HCT116 (cell line): ENCODE measurements around the gene KRT12. TPM values are rescaled to one million over a fixed set of nuclear protein-coding genes. Genes with fewer than 3 reads are reported as not detected.
A peak's percentile ranks its signal among the peaks of the same experiment; 100 is the strongest.

Source experiments
- ATAC-seq: fragments of 200-7000 bp; cut with Tn5 transposase; 2 replicates; pipeline ENCODE4 v1.9.1; 2020; ENCODE audit warnings: mild to moderate bottlenecking, moderate library complexity
- BruUV-seq: library from RNA; stranded (reverse); fragments of 400-500 nt; replicated peaks from 2 replicates; lab custom pipeline; 2021; lab: Mats Ljungman, UMichigan
- CTCF ChIA-PET: fragments of 300-600 bp; sonication (Branson Sonifier 250); formaldehyde crosslinking; loops from one replicate; lab custom pipeline; 2021; ENCODE audit warnings: antibody characterized with exemption; lab: Charles Lee
- POLR2A ChIA-PET: fragments of 300-600, 350-600 bp; sonication (Branson Sonifier 250); formaldehyde crosslinking; loops from one replicate; lab custom pipeline; 2021; ENCODE audit warnings: antibody characterized with exemption; lab: Charles Lee
- RAD21 ChIA-PET, 2 experiments: fragments of 300-600 bp; sonication (Branson Sonifier 250); formaldehyde crosslinking; loops; one replicate each; lab custom pipeline; 2023; ENCODE audit warnings: low total read pairs in 2 of 2; ENCODE audit not compliant: uncharacterized antibody in 2 of 2, unreplicated experiment in 2 of 2, low non-redundant PET in 1 of 2; lab: Charles Lee
- DNase-seq: peaks from one replicate; pipeline ENCODE4 v3.0.0-alpha.2; 2010; ENCODE audit warnings: low read depth, low spot score
- H2AFZ ChIP-seq: fragments of 200-600 bp; shearing (Covaris generic), sonication (generic); 2 replicates; pipeline ENCODE4 v1.6.1; 2017; ENCODE audit warnings: low read depth, mixed run types, mixed read lengths, antibody characterized with exemption, low read length; ENCODE audit not compliant: poor library complexity, severe bottlenecking
- H3K27ac ChIP-seq: 2 replicates; pipeline ENCODE4 v1.5.1; 2012; ENCODE audit warnings: low read depth, low read length
- H3K27me3 ChIP-seq: fragments of 200-600 bp; sonication (generic); 2 replicates; pipeline ENCODE4 v1.6.1; 2016; ENCODE audit warnings: mixed run types, low read length, mixed read lengths; ENCODE audit not compliant: insufficient read depth
- H3K36me3 ChIP-seq, 2 experiments: fragments of 200-500 bp in 1 of 2; fragments of 200-600 bp in 1 of 2; sonication (Bioruptor generic) in 1 of 2; sonication (generic) in 1 of 2; 2 replicates each; pipeline versions ENCODE4 v1.5.1 to v1.6.1; 2014 to 2016; ENCODE audit warnings: low read length in 2 of 2, inconsistent platforms in 1 of 2, mixed read lengths in 1 of 2, mixed run types in 1 of 2; ENCODE audit not compliant: insufficient read depth in 2 of 2, control insufficient read depth in 1 of 2
- H3K4me1 ChIP-seq, 2 experiments: fragments of 200-600 bp in 1 of 2; sonication (generic) in 1 of 2; 2 replicates each; pipeline versions ENCODE4 v1.5.1 to v1.6.1; 2012 to 2017; ENCODE audit warnings: low read length in 2 of 2, inconsistent platforms in 1 of 2, mild to moderate bottlenecking in 1 of 2, mixed read lengths in 1 of 2, mixed run types in 1 of 2, moderate library complexity in 1 of 2; ENCODE audit not compliant: insufficient read depth in 2 of 2, control insufficient read depth in 1 of 2
- H3K4me2 ChIP-seq: fragments of 200-600 bp; sonication (generic); 2 replicates; pipeline ENCODE4 v1.6.1; 2017; ENCODE audit warnings: mixed run types, low read length, mixed read lengths
- H3K4me3 ChIP-seq, 2 experiments: fragments of 200-600 bp in 1 of 2; sonication (generic) in 1 of 2; replicated peaks in 1 of 2; 2 replicates each; pipeline ENCODE4 v1.5.1; 2011 to 2016; ENCODE audit warnings: low read length in 2 of 2, control low read depth in 1 of 2, low read depth in 1 of 2, mild to moderate bottlenecking in 1 of 2, mixed read lengths in 1 of 2, mixed run types in 1 of 2
- H3K79me2 ChIP-seq: fragments of 200-600 bp; sonication (generic); 2 replicates; pipeline ENCODE4 v1.6.1; 2017; ENCODE audit warnings: mild to moderate bottlenecking, mixed run types, low read length, moderate library complexity, mixed read lengths; ENCODE audit not compliant: insufficient read depth
- H3K9ac ChIP-seq: fragments of 200-600 bp; sonication (generic); 2 replicates; pipeline ENCODE4 v1.6.1; 2016; ENCODE audit warnings: low read length, mixed read lengths
- H3K9me2 ChIP-seq: fragments of 200-600 bp; sonication (generic), shearing (Covaris generic); 2 replicates; pipeline ENCODE4 v1.6.1; 2017; ENCODE audit warnings: mixed run types, mild to moderate bottlenecking, moderate library complexity; ENCODE audit not compliant: insufficient read depth
- H3K9me3 ChIP-seq, 2 experiments: fragments of 200-500 bp in 1 of 2; fragments of 200-600 bp in 1 of 2; sonication (Bioruptor generic) in 1 of 2; sonication (generic) in 1 of 2; 2 replicates each; pipeline ENCODE4 v1.6.1; 2014 to 2017; ENCODE audit warnings: low read length in 2 of 2, mixed read lengths in 2 of 2, inconsistent platforms in 1 of 2, low read depth in 1 of 2, mild to moderate bottlenecking in 1 of 2, mixed run types in 1 of 2, moderate library complexity in 1 of 2; ENCODE audit not compliant: control insufficient read depth in 1 of 2, insufficient read depth in 1 of 2
- H4K20me1 ChIP-seq: fragments of 200-600 bp; sonication (generic), shearing (Covaris generic); 2 replicates; pipeline ENCODE4 v1.6.1; 2017; ENCODE audit warnings: mixed run types, mild to moderate bottlenecking, moderate library complexity; ENCODE audit not compliant: insufficient read depth
- CBX3 ChIP-seq: IDR thresholded peaks from 2 replicates; pipeline ENCODE4 v1.6.1; 2012; ENCODE audit warnings: low read depth
- CEBPB ChIP-seq: IDR thresholded peaks from 2 replicates; pipeline ENCODE4 v1.6.1; 2012; ENCODE audit warnings: low read depth
- EGR1 ChIP-seq: IDR thresholded peaks from 2 replicates; pipeline ENCODE4 v1.6.1; 2012; ENCODE audit warnings: low read depth
- ELF1 ChIP-seq: IDR thresholded peaks from 2 replicates; pipeline ENCODE4 v1.6.1; 2012; ENCODE audit warnings: low read depth, borderline replicate concordance
- EZH2 ChIP-seq: fragments of 200-600 bp; sonication (generic); IDR thresholded peaks from 2 replicates; pipeline ENCODE4 v1.6.1; 2017; ENCODE audit warnings: antibody characterized with exemption, mixed run types
- MAX ChIP-seq: IDR thresholded peaks from 2 replicates; pipeline ENCODE4 v1.6.1; 2012
- POLR2A ChIP-seq: IDR thresholded peaks from 2 replicates; pipeline ENCODE4 v1.7.0; 2011; ENCODE audit warnings: borderline replicate concordance; ENCODE audit not compliant: insufficient read depth, insufficient read length; ENCODE audit errors: extremely low read depth
- REST ChIP-seq: IDR thresholded peaks from 2 replicates; pipeline ENCODE4 v1.6.1; 2012; ENCODE audit warnings: low read depth
- SIN3A ChIP-seq: IDR thresholded peaks from 2 replicates; pipeline ENCODE4 v1.6.1; 2012; ENCODE audit warnings: low read depth
- SRF ChIP-seq: IDR thresholded peaks from 2 replicates; pipeline ENCODE4 v1.6.1; 2012; ENCODE audit warnings: low read depth
- YY1 ChIP-seq: IDR thresholded peaks from 2 replicates; pipeline ENCODE4 v1.6.1; 2011; ENCODE audit warnings: low read length, low read depth, moderate library complexity, mild to moderate bottlenecking; ENCODE audit not compliant: insufficient replicate concordance; ENCODE audit errors: extremely low read depth
- ZNF274 ChIP-seq: fragments of 200-500 bp; sonication (Bioruptor generic); IDR thresholded peaks from 2 replicates; pipeline ENCODE4 v1.6.1; 2014; ENCODE audit warnings: mild to moderate bottlenecking, low read depth, low read length, inconsistent platforms
- intact Hi-C: fragments of 100-400 bp; cut with micrococcal nuclease; formaldehyde crosslinking; loops from 2 replicates; pipeline ENCODE4 v1.10.0; 2022
- total RNA-seq: library from RNA; stranded (reverse); gene quantifications from one replicate; pipeline ENCODE4 v1.2.1, GENCODE V29; 2021; ENCODE audit not compliant: unreplicated experiment
- TF ChIP-seq, protein P1 (sequence below), 3 experiments: fragments of 200-600 bp in 1 of 3; sonication (generic) in 1 of 3; IDR thresholded peaks in 2 of 3; conservative IDR thresholded peaks in 1 of 3; 2 replicates each; pipeline ENCODE4 v1.5.1; 2012 to 2017; ENCODE audit warnings: low read depth in 2 of 3, low read length in 2 of 3, antibody characterized with exemption in 1 of 3, borderline replicate concordance in 1 of 3, control low read depth in 1 of 3, mild to moderate bottlenecking in 1 of 3, mixed read lengths in 1 of 3, mixed run types in 1 of 3, moderate library complexity in 1 of 3; ENCODE audit not compliant: insufficient read depth in 1 of 3

Gene KRT12
- total RNA-seq, 1 experiment from 2014 or later, result not detected

DNA sequence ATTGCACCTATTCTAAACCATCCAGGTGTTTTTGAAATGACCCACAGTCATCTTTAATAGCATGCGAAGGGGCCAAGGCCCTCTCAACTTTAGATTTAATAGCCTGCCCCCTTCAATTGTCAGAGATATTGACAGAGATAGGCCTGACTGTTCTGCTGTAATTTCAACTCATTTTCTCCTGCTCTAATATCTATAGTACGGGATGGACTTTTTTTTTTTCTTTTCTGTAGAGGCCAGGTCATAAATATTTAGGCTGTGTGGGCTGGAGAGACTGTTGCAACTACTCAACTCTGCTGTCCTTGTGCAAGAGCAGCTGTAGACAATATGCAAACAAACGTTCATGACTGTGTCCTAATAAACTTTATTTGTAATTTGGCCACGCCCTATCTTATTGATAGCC, 42.7 kb upstream of the KRT12 start:
- H3K4me1 ChIP-seq, result peaks cover 57 to 69% of the 10 kb centered on the region in 2 experiments
- DNase-seq (no peak), ATAC-seq (peak; percentile 58)
- ChIA-PET CTCF (interaction anchor here (0.7 to 3.5 kb wide), 9 partner anchors 12 to 639 kb away, joined by 3 to 20 read pairs (median 6); no protein-coding TSS in a partner anchor), RAD21 (interaction anchor here (0.7 to 2.5 kb wide), 4 partner anchors 54 to 753 kb away, joined by 3 to 7 read pairs (median 4); no protein-coding TSS in a partner anchor), POLR2A (interaction anchor here (1.0 to 1.7 kb wide), 3 partner anchors 412 to 618 kb away, joined by 3 to 7 read pairs (median 3); partner anchors contain the start of gene KRT19)
- TF ChIP-seq EZH2 (no peak), CEBPB (peak; percentile 56)
- H2AFZ ChIP-seq, result no peak overlapping the region
- peak overlapping the region; percentile 47 for H3K4me2 ChIP-seq
- peak overlapping the region; percentile 77 for H3K27ac ChIP-seq
- H3K9me2 ChIP-seq, result no peaks in the 10 kb centered on the region
- H3K27me3 ChIP-seq, result no peaks in the 10 kb centered on the region
- intact Hi-C loops, result loop anchor here (1.0 to 5.0 kb wide), 12 partner anchors 53 to 753 kb away; partner anchors contain the start of gene KRT19
- H3K9me3 ChIP-seq, result no peaks in the 10 kb centered on the region
- H4K20me1 ChIP-seq, result no peaks in the 10 kb centered on the region
- H3K4me3 ChIP-seq, result no peak overlapping the region
- BruUV-seq, result TSS peak; percentile 61
- peak overlapping the region; percentile 55 for H3K9ac ChIP-seq
- no peaks in the 10 kb centered on the region for H3K79me2 ChIP-seq
- no peaks in the 10 kb centered on the region; a peak in 1 of 4 replicates for H3K36me3 ChIP-seq

- Histone ChIP-seq H3K27ac (peak overlapping the region; percentile 77), H3K36me3 (no peaks in the 10 kb centered on the region; a peak in 1 of 4 replicates), H3K9me2 (no peaks in the 10 kb centered on the region), H3K4me2 (peak overlapping the region; percentile 47), H3K9me3 (no peaks in the 10 kb centered on the region), H3K4me3 (no peak overlapping the region), H3K79me2 (no peaks in the 10 kb centered on the region), H4K20me1 (no peaks in the 10 kb centered on the region), H3K4me1 (peaks cover 57 to 69% of the 10 kb centered on the region in 2 experiments), H3K27me3 (no peaks in the 10 kb centered on the region), H2AFZ (no peak overlapping the region), H3K9ac (peak overlapping the region; percentile 55)
- BruUV-seq, result no TSS peak
- CTCF ChIA-PET, result interaction anchor here (0.7 to 3.5 kb wide), 9 partner anchors 13 to 640 kb away, joined by 3 to 20 read pairs (median 6); no protein-coding TSS in a partner anchor
- intact Hi-C loops, result loop anchor here (1.0 to 5.0 kb wide), 12 partner anchors 53 to 753 kb away; partner anchors contain the start of gene KRT19
- ATAC-seq (peak; percentile 88), DNase-seq (peak; percentile 95)
- RAD21 ChIA-PET, result interaction anchor here (0.7 to 2.5 kb wide), 4 partner anchors 54 to 754 kb away, joined by 3 to 7 read pairs (median 4); no protein-coding TSS in a partner anchor
- POLR2A ChIA-PET, result interaction anchor here (1.0 to 1.7 kb wide), 3 partner anchors 413 to 619 kb away, joined by 3 to 7 read pairs (median 3); partner anchors contain the start of gene KRT19
- no peak for TF ChIP-seq POLR2A
- TF ChIP-seq SRF, result no peak; the same call in 1 of the 2 replicates
- no peak for TF ChIP-seq EGR1
- no peak for TF ChIP-seq SIN3A
- TF ChIP-seq, protein P1, sequence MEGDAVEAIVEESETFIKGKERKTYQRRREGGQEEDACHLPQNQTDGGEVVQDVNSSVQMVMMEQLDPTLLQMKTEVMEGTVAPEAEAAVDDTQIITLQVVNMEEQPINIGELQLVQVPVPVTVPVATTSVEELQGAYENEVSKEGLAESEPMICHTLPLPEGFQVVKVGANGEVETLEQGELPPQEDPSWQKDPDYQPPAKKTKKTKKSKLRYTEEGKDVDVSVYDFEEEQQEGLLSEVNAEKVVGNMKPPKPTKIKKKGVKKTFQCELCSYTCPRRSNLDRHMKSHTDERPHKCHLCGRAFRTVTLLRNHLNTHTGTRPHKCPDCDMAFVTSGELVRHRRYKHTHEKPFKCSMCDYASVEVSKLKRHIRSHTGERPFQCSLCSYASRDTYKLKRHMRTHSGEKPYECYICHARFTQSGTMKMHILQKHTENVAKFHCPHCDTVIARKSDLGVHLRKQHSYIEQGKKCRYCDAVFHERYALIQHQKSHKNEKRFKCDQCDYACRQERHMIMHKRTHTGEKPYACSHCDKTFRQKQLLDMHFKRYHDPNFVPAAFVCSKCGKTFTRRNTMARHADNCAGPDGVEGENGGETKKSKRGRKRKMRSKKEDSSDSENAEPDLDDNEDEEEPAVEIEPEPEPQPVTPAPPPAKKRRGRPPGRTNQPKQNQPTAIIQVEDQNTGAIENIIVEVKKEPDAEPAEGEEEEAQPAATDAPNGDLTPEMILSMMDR (IDR thresholded peaks at IDR 0.05 in 2 of 3, conservative IDR thresholded peaks at IDR 0.05 in 1 of 3; ENCODE audit: borderline replicate concordance in 1 of 3, insufficient read depth in 1 of 3, low read depth in 2 of 3, low read length in 2 of 3), result peak; percentile 76 to 88 (median 81)
- TF ChIP-seq CBX3, result no peak
- TF ChIP-seq EZH2, result no peak
- no peak for TF ChIP-seq CEBPB
- no peak for TF ChIP-seq ELF1
- no peak for TF ChIP-seq YY1
- no peak for TF ChIP-seq ZNF274
- TF ChIP-seq REST, result no peak
- 0 out of 2 replicates have a peak, but pooled peaks have one; percentile 4 for TF ChIP-seq MAX
Observed at GRCh38 chr17:40909351-40909750, 42.3 kb upstream of the KRT12 start.
